ENCODE results near the gene ANXA8L1. TPM values are rescaled to one million over a fixed set of nuclear protein-coding genes. Genes with fewer than 3 reads are reported as not detected.
"Not testable (repeated sequence)": the region's sequence is repeated elsewhere in the genome, so short reads cannot be mapped to it uniquely, and the experiment has no call there.

Gene ANXA8L1
- total RNA-seq, 1 experiment from 2014 or later, result 0.57 TPM

GRCh38 chr10:46398212-46398886 lies 22.8 kb downstream of the ANXA8L1 start:
- BruUV-seq (replicated peaks); intact Hi-C loops (cut with micrococcal nuclease; ENCODE audit: unreplicated experiment); CTCF ChIA-PET; H3K27me3 Mint-ChIP-seq (ENCODE audit: unreplicated experiment); H3K9me3 Mint-ChIP-seq (ENCODE audit: low read depth, unreplicated experiment): not testable (repeated sequence)
- peak; percentile 21 for TF ChIP-seq CTCF (IDR thresholded peaks at IDR 0.05; ENCODE audit: unreplicated experiment)
- DNase-seq, result peak; percentile 71
- Mint-ChIP-seq H3K36me3 (ENCODE audit: insufficient read depth, unreplicated experiment) (peaks cover 13% of the 10 kb centered on the region), H3K4me1 (ENCODE audit: low read depth, unreplicated experiment) (peaks cover 47% of the 10 kb centered on the region), H3K4me3 (ENCODE audit: low read depth, unreplicated experiment) (peak overlapping the region; percentile 67), H3K27ac (ENCODE audit: unreplicated experiment) (peak overlapping the region; percentile 29)

- H3K27ac Mint-ChIP-seq (ENCODE audit: unreplicated experiment); H3K9me3 Mint-ChIP-seq (ENCODE audit: low read depth, unreplicated experiment); CTCF ChIA-PET; intact Hi-C loops (cut with micrococcal nuclease; ENCODE audit: unreplicated experiment); H3K4me1 Mint-ChIP-seq (ENCODE audit: low read depth, unreplicated experiment); H3K36me3 Mint-ChIP-seq (ENCODE audit: insufficient read depth, unreplicated experiment); H3K4me3 Mint-ChIP-seq (ENCODE audit: low read depth, unreplicated experiment); H3K27me3 Mint-ChIP-seq (ENCODE audit: unreplicated experiment); DNase-seq; BruUV-seq (replicated peaks): not testable (repeated sequence)
Measured at GRCh38 chr10:46409556-46409955, 34.0 kb downstream of the ANXA8L1 start.

GRCh38 chr10:46411123-46411522 lies 35.5 kb downstream of the ANXA8L1 start:
- H3K4me3 Mint-ChIP-seq (ENCODE audit: low read depth, unreplicated experiment); BruUV-seq (replicated peaks); CTCF ChIA-PET; H3K27ac Mint-ChIP-seq (ENCODE audit: unreplicated experiment); H3K9me3 Mint-ChIP-seq (ENCODE audit: low read depth, unreplicated experiment); H3K27me3 Mint-ChIP-seq (ENCODE audit: unreplicated experiment); H3K36me3 Mint-ChIP-seq (ENCODE audit: insufficient read depth, unreplicated experiment); H3K4me1 Mint-ChIP-seq (ENCODE audit: low read depth, unreplicated experiment); DNase-seq; intact Hi-C loops (cut with micrococcal nuclease; ENCODE audit: unreplicated experiment): not testable (repeated sequence)

GRCh38 chr10:46412665-46413064 lies 37.1 kb downstream of the ANXA8L1 start:
- intact Hi-C loops (cut with micrococcal nuclease; ENCODE audit: unreplicated experiment); CTCF ChIA-PET; BruUV-seq (replicated peaks); H3K9me3 Mint-ChIP-seq (ENCODE audit: low read depth, unreplicated experiment); H3K4me1 Mint-ChIP-seq (ENCODE audit: low read depth, unreplicated experiment); DNase-seq; H3K4me3 Mint-ChIP-seq (ENCODE audit: low read depth, unreplicated experiment); H3K27me3 Mint-ChIP-seq (ENCODE audit: unreplicated experiment); H3K27ac Mint-ChIP-seq (ENCODE audit: unreplicated experiment); H3K36me3 Mint-ChIP-seq (ENCODE audit: insufficient read depth, unreplicated experiment): not testable (repeated sequence)

- CTCF ChIA-PET; H3K27ac Mint-ChIP-seq (ENCODE audit: unreplicated experiment); H3K27me3 Mint-ChIP-seq (ENCODE audit: unreplicated experiment); H3K36me3 Mint-ChIP-seq (ENCODE audit: insufficient read depth, unreplicated experiment); BruUV-seq (replicated peaks); H3K4me3 Mint-ChIP-seq (ENCODE audit: low read depth, unreplicated experiment); H3K4me1 Mint-ChIP-seq (ENCODE audit: low read depth, unreplicated experiment); H3K9me3 Mint-ChIP-seq (ENCODE audit: low read depth, unreplicated experiment); intact Hi-C loops (cut with micrococcal nuclease; ENCODE audit: unreplicated experiment); DNase-seq: not testable (repeated sequence)
Measured at GRCh38 chr10:46415291-46415690, 39.7 kb downstream of the ANXA8L1 start.

- H3K27ac Mint-ChIP-seq (ENCODE audit: unreplicated experiment); H3K27me3 Mint-ChIP-seq (ENCODE audit: unreplicated experiment); CTCF ChIA-PET; H3K4me1 Mint-ChIP-seq (ENCODE audit: low read depth, unreplicated experiment); H3K4me3 Mint-ChIP-seq (ENCODE audit: low read depth, unreplicated experiment); H3K9me3 Mint-ChIP-seq (ENCODE audit: low read depth, unreplicated experiment); BruUV-seq (replicated peaks); intact Hi-C loops (cut with micrococcal nuclease; ENCODE audit: unreplicated experiment); H3K36me3 Mint-ChIP-seq (ENCODE audit: insufficient read depth, unreplicated experiment); DNase-seq: not testable (repeated sequence)
Measured at GRCh38 chr10:46418283-46418682, 42.7 kb downstream of the ANXA8L1 start.

- H3K36me3 Mint-ChIP-seq (ENCODE audit: insufficient read depth, unreplicated experiment); CTCF ChIA-PET; H3K27ac Mint-ChIP-seq (ENCODE audit: unreplicated experiment); H3K27me3 Mint-ChIP-seq (ENCODE audit: unreplicated experiment); H3K4me1 Mint-ChIP-seq (ENCODE audit: low read depth, unreplicated experiment); H3K9me3 Mint-ChIP-seq (ENCODE audit: low read depth, unreplicated experiment); BruUV-seq (replicated peaks); intact Hi-C loops (cut with micrococcal nuclease; ENCODE audit: unreplicated experiment); H3K4me3 Mint-ChIP-seq (ENCODE audit: low read depth, unreplicated experiment); DNase-seq: not testable (repeated sequence)
Measured at GRCh38 chr10:46419570-46420379, 44.2 kb downstream of the ANXA8L1 start.

- H3K27me3 Mint-ChIP-seq (ENCODE audit: unreplicated experiment); H3K9me3 Mint-ChIP-seq (ENCODE audit: low read depth, unreplicated experiment); H3K4me3 Mint-ChIP-seq (ENCODE audit: low read depth, unreplicated experiment); H3K4me1 Mint-ChIP-seq (ENCODE audit: low read depth, unreplicated experiment); BruUV-seq (replicated peaks); DNase-seq; intact Hi-C loops (cut with micrococcal nuclease; ENCODE audit: unreplicated experiment); CTCF ChIA-PET; H3K27ac Mint-ChIP-seq (ENCODE audit: unreplicated experiment); H3K36me3 Mint-ChIP-seq (ENCODE audit: insufficient read depth, unreplicated experiment): not testable (repeated sequence)
Measured at GRCh38 chr10:46423550-46423949, 48.0 kb downstream of the ANXA8L1 start.

GRCh38 chr10:46440942-46441341 lies 65.4 kb downstream of the ANXA8L1 start:
- BruUV-seq (replicated peaks); H3K36me3 Mint-ChIP-seq (ENCODE audit: insufficient read depth, unreplicated experiment); H3K9me3 Mint-ChIP-seq (ENCODE audit: low read depth, unreplicated experiment); H3K27me3 Mint-ChIP-seq (ENCODE audit: unreplicated experiment); intact Hi-C loops (cut with micrococcal nuclease; ENCODE audit: unreplicated experiment); H3K27ac Mint-ChIP-seq (ENCODE audit: unreplicated experiment); H3K4me3 Mint-ChIP-seq (ENCODE audit: low read depth, unreplicated experiment); CTCF ChIA-PET: not testable (repeated sequence)
- peaks cover 14% of the 10 kb centered on the region for H3K4me1 Mint-ChIP-seq (ENCODE audit: low read depth, unreplicated experiment)
- DNase-seq, result peak; percentile 83
